Adrenal gland (tissue), 12 donors: Measurements from ENCODE around the gene CC2D2A. TPM values are rescaled to one million over a fixed set of nuclear protein-coding genes. Genes with fewer than 3 reads are reported as not detected.

Experiments used
- DNase-seq, 7 donors: peaks; one replicate each; pipeline ENCODE4 v3.0.0-alpha.2; 2019 to 2020
- H3K27ac ChIP-seq, 5 donors: fragments of 200-600 bp; sonication (generic) in 4 of 5; 1 replicate in 3 of 5; 2 replicates in 2 of 5; pipeline versions ENCODE4 v1.5.1 to v1.8.0; 2016 to 2020; ENCODE audit warnings: mild to moderate bottlenecking in 1 of 5
- H3K27me3 ChIP-seq: fragments of 200-600 bp; 2 replicates; pipeline ENCODE4 v1.8.0; 2021
- H3K36me3 ChIP-seq, 2 donors: fragments of 200-600 bp; replicated peaks in 1 of 2; 1 replicate in 1 of 2; 2 replicates in 1 of 2; pipeline versions ENCODE4 v1.5.1 to v1.8.0; 2018 to 2022
- H3K4me1 ChIP-seq, 2 donors: fragments of 200-600 bp; replicated peaks in 1 of 2; 1 replicate in 1 of 2; 2 replicates in 1 of 2; pipeline versions ENCODE4 v1.5.1 to v1.8.0; 2018 to 2021
- H3K4me3 ChIP-seq, 4 donors: fragments of 200-600 bp; sonication (generic) in 3 of 4; one replicate each; pipeline ENCODE4 v1.5.1; 2016 to 2018
- H3K9me3 ChIP-seq, 3 donors: fragments of 200-600 bp; sonication (generic) in 1 of 3; replicated peaks in 1 of 3; 1 replicate in 2 of 3; 2 replicates in 1 of 3; pipeline versions ENCODE4 v1.5.1 to v1.8.0; 2016 to 2021
- CTCF ChIP-seq, 6 experiments: fragments of 450-650 bp in 4 of 6; fragments of 200-600 bp in 2 of 6; sonication (generic) in 1 of 6; IDR thresholded peaks; 1 replicate in 5 of 6; 2 replicates in 1 of 6; pipeline versions ENCODE4 v1.5.1 to v1.8.0; 2016 to 2021; ENCODE audit warnings: antibody characterized with exemption in 6 of 6, mild to moderate bottlenecking in 2 of 6, moderate library complexity in 1 of 6
- POLR2A ChIP-seq, 2 donors: fragments of 450-650 bp; IDR thresholded peaks; one replicate each; pipeline ENCODE4 v1.6.1; 2017; ENCODE audit warnings: antibody characterized with exemption in 2 of 2, mild to moderate bottlenecking in 2 of 2, moderate library complexity in 1 of 2
- WGBS, 4 donors: extraction: QIAGEN DNeasy Blood & Tissue Kit in 2 of 4; methylation state at CpG; one replicate each; pipeline versions ENCODE4 v1.1.5 to v1.1.7; 2013 to 2017; 5-methylcytosine and 5-hydroxymethylcytosine counted together
- intact Hi-C, 2 donors: fragments of 100-400 bp; cut with DNase I; formaldehyde crosslinking; loops; one replicate each; pipeline versions ENCODE4 v1.14.1 to v1.15.0; 2022 to 2023
- polyA plus RNA-seq, 3 donors: library from polyadenylated mRNA; stranded (reverse); fragments of 200-250 nt in 2 of 3; fragments of 350-450 nt in 1 of 3; fragmentation: Illumina TruSeq in 1 of 3; extraction: RNeasy Lipid Tissue Mini Kit (QIAGEN cat#74804) in 1 of 3; gene quantifications; one replicate each; pipeline ENCODE4 v1.2.3, GENCODE V29; 2013 to 2014
- small RNA-seq, 2 donors: library from RNA; depleted of rRNA; stranded (forward); fragments of <200 nt; gene quantifications; one replicate each; pipeline ENCODE3, GENCODE V24; 2016
- total RNA-seq, 9 donors: library from RNA; depleted of rRNA in 4 of 9; stranded (reverse); fragments of >200 nt in 4 of 9; fragments of 120-200 nt in 1 of 9; fragmentation: NEBNext Ultra II Directional in 1 of 9; extraction: Animal tissue kit (Norgen Biotek cat#: 25700) in 1 of 9; gene quantifications; one replicate each; pipeline versions ENCODE4 v1.1.0 to v1.2.4, GENCODE V29; 2013 to 2023
- donor health status: healthy with polysubstance abuse.
- donor health status: Bipolar disorder and iron deficiency.
- donor health status: DM: yes; HTN: yes; CAD: no.
- donor health status: DM: no; HTN: no; CAD: no.
- donor health status: DM: no; HTN: no; CAD: no.
- donor health status: DM: yes; HTN: yes; CAD: no.

CC2D2A gene
- total and polyA plus RNA-seq, 12 donors = 14.4 to 52.3 (median 20.9) TPM

- Histone ChIP-seq H3K36me3 (no peaks in the 10 kb centered on the region), H3K4me1 (peaks cover 37 to 82% of the 10 kb centered on the region in 2 donors), H3K9me3 (no peaks in the 10 kb centered on the region), H3K27ac (no peak overlapping the region), H3K4me3 (no peak overlapping the region), H3K27me3 (no peaks in the 10 kb centered on the region)
- WGBS, 4 donors = 43 to 64% (median 54%) methylated on average over 2 of the region's 2 CpGs
- no peak for DNase-seq
- intact Hi-C loops = loop anchor here in 1 of 2 donors (5.0 kb wide), 1 partner anchor 166 kb away; no protein-coding TSS in a partner anchor
- no peak for TF ChIP-seq CTCF (IDR thresholded peaks at IDR 0.05)
- TF ChIP-seq POLR2A (IDR thresholded peaks at IDR 0.05) = no peak
Measured at GRCh38 chr4:15648600-15648999, 178.9 kb downstream of the CC2D2A start.

- TF ChIP-seq POLR2A (IDR thresholded peaks at IDR 0.05) = no peak
- peak; percentile 32 to 74 (median 64) for TF ChIP-seq CTCF (IDR thresholded peaks at IDR 0.05)
- no peaks in the 10 kb centered on the region for H3K36me3 ChIP-seq
- H3K27me3 ChIP-seq = no peaks in the 10 kb centered on the region
- peaks cover 37 to 78% of the 10 kb centered on the region in 2 donors for H3K4me1 ChIP-seq
- H3K4me3 ChIP-seq = no peak overlapping the region
- peak overlapping the region in 3 of 5 donors; percentile 43 to 100 (median 44) for H3K27ac ChIP-seq
- DNase-seq = peak; percentile 43 to 75 (median 65)
- H3K9me3 ChIP-seq = no peaks in the 10 kb centered on the region
- intact Hi-C loops = loop anchor here in 1 of 2 donors (5.0 to 10.0 kb wide), 2 partner anchors 168 to 415 kb away; no protein-coding TSS in a partner anchor
- WGBS, 4 donors = 12 to 22% (median 18%) methylated on average over 5 of the region's 5 CpGs
Measured at GRCh38 chr4:15649914-15650545, 180.3 kb downstream of the CC2D2A start.

Small RNAs within 50 kb of the gene (small RNA-seq; reads per million reads assigned to genes)
- gene AC007016.1 = 0 reads per million in 2 donors

Other genes starting within 250 kb of the CC2D2A start
- 1 to 10 TPM in 5 of 9 donors, under 1 TPM in 4; 0.09 to 2.8 (median 1.5) TPM for gene C1QTNF7, start 41.8 kb upstream of the CC2D2A start, total RNA-seq
- 1 to 10 TPM in 2 of 3 donors, under 1 TPM in 1; 0.92 to 1.2 (median 1.0) TPM for gene C1QTNF7, start 41.8 kb upstream of the CC2D2A start, polyA plus RNA-seq
- gene FBXL5, start 185.5 kb downstream of the CC2D2A start, total RNA-seq = 100 to 1,000 TPM in 6 of 9 donors, 10 to 100 TPM in 3; 73.9 to 141 (median 115) TPM
- gene FBXL5, start 185.5 kb downstream of the CC2D2A start, polyA plus RNA-seq = 100 to 1,000 TPM in 1 of 3 donors, 10 to 100 TPM in 2; 42.8 to 159 (median 50.9) TPM
- gene FAM200B, start 211.9 kb downstream of the CC2D2A start, total RNA-seq = 10 to 100 TPM; 32.0 to 90.3 (median 56.6) TPM
- gene FAM200B, start 211.9 kb downstream of the CC2D2A start, polyA plus RNA-seq = 10 to 100 TPM; 52.0 to 68.6 (median 68.6) TPM
- 10 to 100 TPM in 1 of 9 donors, 1 to 10 TPM in 8; 3.0 to 10.3 (median 4.9) TPM for gene BST1, start 233.2 kb downstream of the CC2D2A start, total RNA-seq
- gene BST1, start 233.2 kb downstream of the CC2D2A start, polyA plus RNA-seq = 1 to 10 TPM; 2.3 to 3.2 (median 2.7) TPM